Activated CD8-positive, alpha-beta memory T cell treated with anti-CD3 and anti-CD28 coated beads for 24 hours (primary cell): Measurements from ENCODE around the gene BRD2.
"Not testable (repeated sequence)": the region's sequence is repeated elsewhere in the genome, so short reads cannot be mapped to it uniquely, and the experiment has no call there.

ENCODE experiments used
- DNase-seq: peaks from one replicate; pipeline ENCODE4 v3.0.0-alpha.2; 2020

Gene BRD2

DNA sequence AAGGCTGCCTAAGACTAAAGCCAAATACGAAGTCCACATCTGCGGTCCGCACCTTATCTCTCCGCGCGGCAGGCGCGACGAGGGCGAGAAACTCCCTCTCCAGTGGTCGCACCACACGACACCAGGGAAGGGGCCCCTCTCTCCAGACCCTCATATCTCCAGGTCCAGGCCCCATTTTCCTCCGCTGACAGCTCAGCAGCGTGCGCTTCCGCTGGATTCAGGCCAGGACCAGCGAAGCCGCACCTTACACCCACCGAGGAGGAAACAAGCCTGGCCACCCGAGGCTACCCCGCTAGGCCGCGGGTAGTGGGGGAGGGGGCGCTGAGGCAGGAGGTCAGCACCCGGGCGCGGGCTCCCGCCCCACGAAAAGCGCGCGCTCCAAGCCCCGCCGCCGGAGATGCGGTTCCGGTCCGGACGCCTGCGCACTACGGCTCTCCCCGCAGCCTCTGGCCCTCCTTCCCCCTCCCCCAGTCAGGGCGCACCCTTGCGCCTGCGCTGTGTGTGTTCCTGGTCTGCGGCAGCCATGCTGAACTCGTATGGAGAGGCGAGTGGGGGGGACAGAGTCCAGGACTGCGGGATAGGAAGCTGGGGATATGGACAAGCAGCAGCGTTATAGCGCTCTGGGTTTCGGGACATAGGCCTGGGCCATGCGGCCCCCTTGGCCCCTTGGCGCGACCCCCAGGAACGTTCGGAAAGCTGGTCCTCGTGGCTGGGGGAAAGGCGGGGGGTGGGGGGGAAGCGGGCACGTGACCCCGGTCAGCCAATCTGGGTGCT lies at the start of gene BRD2:
Gene BRD2, plus strand, starts transcription at position 502 of the 774 bp plus-strand sequence. CDS start 4,305 bp downstream, outside the sequence.
- peak; percentile 98 for DNase-seq

DNA sequence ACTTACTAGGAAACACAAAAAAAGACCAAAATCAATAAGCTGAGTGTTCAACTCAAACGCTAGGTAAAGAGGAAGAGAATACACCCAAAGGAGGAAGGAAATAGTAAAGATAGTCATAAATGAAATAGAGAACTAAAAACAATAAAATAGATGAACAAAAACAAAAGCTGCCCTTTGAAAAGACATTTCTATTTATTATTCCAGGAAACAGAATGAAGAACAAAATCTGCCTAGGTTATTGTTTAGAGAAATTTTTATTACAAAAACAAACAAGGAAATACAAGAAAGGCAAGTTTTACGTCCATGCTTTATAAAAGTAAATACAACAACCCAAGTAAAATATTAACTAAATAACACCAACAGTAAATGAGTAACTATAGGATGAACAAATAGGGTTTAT lies 47.7 kb upstream of the BRD2 start:
- DNase-seq = no peak

DNA sequence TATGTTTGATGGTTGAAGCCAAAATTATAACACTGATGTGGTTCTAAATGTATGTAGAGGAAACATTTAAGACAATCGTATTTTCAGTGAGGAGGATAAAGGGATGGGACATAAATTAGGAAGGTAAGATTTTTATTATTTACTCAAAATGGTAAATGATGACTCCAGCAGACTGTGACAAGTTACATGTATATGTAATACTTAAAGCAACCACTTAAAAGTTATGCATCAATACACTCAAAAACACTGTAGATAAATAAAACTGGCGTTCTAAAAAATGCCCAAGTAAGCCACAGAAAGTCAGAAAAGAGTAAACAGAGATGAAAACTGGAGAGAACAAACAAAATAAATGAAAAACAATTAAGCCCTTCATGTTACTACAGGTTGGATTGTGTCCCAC lies 46.3 kb upstream of the BRD2 start:
- no peak for DNase-seq

DNA sequence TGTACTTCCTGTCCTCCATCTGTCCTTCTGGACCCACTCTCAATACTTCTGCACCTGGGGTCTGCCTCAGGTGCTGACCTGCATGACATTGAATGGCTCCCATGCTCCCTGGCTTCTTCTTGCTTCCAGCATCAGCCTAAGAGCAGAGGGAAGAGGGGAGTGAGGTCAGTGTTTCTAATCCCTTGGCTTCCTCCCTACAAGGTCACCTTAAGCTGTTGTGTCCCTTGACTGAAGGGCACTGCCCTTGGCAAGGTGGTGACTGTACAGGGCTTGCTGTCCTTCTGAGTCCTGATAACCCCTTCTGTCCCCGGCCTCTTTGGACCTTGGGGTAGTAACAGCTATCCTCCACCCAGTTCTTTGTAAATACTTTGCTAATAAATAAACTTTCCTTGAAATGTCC lies 37.2 kb upstream of the BRD2 start:
- DNase-seq = no peak

DNA sequence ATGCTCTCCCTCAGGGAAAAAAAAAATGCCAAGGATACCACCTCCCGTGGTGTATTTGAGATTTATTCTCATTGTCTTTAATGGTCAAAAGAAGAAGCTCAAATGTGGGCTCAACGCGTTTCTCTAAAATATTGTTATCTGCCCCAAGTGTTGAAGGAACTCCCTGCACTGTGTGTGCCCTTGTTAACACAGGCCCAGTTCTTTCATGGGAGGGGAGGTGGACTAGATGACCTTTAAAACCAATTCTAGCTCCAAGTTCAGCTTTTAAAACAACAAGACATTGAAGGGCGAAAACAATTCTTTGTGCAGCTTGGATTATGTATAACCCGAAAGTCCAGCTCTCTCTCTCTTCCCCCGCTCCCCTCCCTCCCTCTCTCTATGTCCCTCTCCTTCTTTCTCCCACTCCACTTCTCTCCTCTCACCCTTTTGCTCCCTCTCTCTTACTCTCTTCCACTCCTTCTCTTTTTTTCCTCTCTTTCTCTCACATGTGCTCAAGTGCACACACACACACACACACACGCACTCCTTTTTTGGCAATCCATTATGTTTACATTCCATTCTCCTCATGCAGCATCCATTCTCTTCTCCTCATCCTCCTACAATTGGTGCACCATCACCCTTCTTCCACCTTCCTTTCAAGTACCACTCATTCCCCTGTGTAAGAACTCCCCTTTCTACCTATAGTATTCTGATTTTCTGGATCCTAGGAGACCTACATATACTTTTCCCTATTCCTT lies 36.1 kb upstream of the BRD2 start:
- no peak for DNase-seq

DNA sequence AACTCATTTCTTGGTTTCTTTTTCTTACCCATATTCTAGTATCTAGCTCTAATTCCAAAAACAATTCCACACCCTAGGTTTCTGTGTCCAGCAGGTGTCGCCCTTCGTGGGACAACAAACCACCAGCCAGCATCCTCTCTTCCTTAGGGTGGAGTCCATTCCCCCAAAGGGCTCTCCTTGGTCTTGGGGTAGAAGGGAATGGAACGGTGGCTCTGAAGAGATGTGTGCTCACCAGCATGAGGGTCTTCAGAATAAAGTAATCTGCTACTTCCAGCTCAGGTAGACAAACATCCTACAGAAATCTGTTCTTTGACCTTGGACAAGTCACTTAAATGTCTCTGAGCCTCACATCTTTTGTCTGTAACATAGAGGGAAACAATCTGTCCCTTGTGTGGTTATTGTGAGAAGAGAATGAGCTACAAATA lies 34.7 kb upstream of the BRD2 start:
- peak; percentile 91 for DNase-seq

DNA sequence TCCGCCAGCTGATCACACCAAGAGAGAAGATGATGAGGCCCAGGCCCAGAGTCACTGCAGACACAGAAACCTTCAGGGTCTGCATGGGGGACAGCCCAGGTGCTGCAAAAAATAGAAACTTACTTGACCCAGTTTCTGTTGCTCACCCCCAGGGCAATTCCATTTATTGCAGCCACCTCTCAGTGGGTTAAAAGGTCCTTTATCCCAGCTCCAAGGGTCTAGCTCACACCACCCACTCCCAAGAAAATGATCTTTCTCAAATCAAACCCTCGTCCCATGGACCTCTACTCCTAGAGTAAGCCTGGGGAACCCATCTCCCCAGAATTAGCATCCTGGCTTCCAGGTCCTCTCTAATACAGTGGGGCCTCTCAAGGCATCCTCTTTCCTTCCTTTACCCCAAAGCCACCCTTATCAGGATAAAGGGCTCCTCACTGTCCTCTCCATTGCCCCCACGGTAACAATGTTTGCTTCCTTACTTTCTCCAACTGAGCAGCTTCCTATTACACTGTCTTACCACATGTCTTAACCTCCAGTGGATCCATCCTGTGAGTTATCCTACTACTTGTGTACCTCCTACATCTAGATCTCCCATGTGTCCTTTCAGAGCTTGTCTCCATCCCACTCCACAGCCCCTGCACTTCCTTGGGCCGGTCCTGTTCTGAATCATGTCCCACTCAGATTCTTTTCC lies 32.7 kb upstream of the BRD2 start:
- DNase-seq = no peak

DNA sequence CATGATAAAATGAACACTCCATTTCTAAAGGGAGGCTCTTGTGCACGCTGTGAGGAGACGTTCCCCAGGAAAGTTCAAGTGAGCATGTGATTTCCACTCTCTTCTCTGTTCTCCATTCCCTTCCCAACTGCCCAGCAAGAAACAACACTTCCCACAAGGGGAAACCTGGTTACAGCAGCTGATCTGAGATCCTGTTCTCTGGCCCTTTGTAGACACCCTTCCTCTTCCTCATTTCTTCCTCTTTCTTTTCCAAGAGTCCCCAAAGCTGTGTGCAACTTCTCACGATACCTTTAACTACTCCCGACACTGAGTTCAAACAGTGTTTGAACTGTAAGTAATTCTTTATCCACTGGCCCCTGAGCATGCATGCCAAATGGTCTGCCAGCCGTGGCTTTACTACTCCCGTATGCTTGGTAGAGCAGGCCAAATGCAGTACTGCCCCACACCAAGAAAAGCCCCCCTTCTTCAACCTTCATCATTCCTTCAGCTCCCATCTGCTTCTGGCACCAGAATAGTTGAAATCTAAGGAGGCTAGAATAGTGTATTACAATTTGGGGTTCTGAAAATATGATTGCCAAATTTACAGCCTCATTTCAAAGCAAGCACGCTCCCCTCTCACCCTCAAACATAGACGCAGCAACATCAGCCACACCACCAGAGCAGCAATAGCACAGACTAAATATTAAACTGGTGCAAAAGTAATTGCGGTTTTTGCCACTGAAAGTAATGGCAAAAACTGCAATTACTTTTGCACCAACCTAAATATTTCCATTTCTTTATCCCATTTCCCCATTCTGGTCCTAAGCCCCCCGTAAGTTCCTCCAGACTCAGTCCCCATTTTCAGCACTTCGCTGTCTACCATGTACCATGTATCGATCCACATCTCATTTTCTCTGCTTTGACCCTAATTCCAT lies 31.9 kb upstream of the BRD2 start:
- DNase-seq = no peak

DNA sequence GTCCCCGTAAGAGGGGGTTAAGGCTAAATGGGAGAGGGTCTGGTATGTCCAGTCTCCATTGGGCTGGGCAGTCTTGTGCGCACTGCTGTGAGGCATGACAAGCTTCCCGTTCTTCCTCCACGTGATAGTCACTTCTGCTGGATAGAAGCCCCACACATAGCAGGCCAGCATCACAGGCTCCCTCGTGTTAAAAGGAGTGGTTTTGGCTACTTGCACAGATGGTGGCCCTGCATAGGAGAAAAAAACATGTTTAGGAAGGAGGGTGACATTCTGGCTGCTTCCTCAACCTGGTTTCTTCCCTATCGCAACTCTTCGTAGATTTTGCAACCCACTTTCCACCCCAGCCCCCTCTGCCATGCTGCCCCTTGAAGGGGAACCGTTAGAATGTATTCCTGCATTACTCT lies 31.2 kb upstream of the BRD2 start:
- no peak for DNase-seq

DNA sequence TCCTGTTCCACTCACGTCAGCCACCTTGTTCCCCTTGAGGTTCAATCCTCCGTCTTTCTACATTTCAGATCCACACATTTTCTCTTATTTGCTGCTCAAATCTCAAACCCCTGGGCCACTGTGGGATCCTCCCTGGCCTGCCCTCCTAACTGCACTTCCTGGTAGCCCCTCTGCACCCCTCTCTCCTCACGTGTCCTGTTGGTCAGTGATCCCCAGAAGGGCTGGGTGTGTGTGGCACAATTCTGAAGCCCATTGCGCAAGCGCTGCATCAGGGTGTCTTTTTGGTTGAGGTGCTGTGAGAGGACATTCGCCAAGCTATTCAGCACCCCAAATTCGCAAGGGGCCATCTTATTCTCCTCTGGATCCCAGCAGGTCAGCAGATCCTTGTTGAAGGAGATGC lies 29.9 kb upstream of the BRD2 start:
- no peak for DNase-seq

DNA sequence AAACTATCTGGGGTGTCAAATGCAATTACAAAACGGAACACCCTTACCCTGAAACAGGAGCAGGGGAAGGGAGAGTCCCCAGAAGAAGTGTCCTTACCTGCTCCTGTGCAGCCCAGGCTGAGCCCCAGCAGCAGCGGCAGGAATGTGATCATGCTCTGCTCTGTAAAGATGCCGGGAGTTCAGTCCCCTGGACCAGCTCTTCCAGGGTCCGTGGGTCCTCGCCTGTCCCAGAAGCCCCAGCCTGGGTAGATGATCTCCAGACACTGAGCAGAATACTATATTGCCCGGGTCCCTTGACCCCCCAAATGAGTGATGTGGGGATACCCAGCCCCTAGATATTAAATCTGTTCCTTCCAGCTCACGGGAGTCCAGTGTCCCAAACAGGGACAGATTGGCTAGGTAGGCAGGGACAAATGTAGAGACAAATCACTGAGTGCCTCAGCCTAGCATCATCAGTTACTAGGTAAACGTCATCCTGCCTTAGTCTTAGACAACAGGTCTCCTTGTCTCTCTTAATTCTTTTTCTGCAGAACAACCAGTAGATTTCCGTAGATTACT lies 27.7 kb upstream of the BRD2 start, which contains the start of gene HLA-DMB:
Gene HLA-DMB, minus strand, starts transcription at position 373 of the 558 bp plus-strand sequence. Its CDS starts 221 bp downstream, at position 152.
- DNase-seq = peak; percentile 75

DNA sequence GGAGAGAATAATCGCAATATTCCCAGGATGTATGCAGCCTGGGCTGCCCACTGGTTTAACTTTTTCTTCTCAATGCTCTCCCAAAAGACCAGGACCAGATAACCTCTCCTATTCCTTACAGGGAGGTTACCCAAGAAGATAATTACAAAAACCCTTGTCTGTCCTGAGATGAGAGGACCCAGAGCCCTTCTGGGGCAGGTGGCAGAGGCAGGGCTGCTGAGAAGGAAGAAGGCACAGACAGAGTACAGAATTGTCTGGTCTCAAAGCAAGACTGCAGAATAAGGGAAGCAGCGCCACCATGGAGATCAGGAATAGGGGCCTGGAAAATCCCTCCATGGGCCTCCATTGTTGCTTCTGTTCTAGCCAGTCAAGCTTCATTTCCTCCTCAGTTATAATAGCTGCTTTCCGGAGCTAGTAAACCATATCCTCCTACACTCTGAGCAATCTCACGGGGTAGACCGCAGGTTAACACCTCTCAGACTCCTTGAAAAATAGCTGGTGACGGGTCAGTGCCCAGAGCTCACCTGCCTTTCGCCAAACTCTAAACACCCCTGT lies 27.1 kb upstream of the BRD2 start:
- peak; percentile 72 for DNase-seq

DNA sequence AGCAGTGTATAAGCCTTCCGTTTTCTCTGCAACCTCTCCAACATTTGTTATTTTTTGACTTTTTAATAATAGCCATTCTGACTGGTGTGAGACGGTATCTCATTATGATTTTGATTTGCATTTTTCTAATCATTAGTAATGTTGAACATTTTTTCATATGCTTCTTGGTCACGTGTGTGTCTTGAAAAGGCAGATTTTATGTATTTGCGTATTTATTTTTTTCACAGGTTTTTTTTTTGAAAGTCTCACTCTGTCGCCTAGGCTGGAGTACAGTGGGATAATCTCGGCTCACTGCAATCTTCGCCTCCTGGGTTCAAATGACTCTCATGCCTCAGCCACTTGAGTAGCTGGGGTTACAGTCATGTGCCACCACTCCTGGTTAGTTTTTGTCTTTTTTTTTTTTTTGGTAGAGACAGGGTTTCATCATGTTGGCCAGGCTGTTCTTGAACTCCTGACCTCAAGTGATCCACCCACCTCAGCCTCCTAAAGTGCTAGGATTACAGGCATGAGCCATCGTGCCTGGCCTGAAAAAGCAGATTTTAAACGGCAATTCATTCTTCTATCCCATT lies 25.8 kb upstream of the BRD2 start:
- DNase-seq = not testable (repeated sequence)

DNA sequence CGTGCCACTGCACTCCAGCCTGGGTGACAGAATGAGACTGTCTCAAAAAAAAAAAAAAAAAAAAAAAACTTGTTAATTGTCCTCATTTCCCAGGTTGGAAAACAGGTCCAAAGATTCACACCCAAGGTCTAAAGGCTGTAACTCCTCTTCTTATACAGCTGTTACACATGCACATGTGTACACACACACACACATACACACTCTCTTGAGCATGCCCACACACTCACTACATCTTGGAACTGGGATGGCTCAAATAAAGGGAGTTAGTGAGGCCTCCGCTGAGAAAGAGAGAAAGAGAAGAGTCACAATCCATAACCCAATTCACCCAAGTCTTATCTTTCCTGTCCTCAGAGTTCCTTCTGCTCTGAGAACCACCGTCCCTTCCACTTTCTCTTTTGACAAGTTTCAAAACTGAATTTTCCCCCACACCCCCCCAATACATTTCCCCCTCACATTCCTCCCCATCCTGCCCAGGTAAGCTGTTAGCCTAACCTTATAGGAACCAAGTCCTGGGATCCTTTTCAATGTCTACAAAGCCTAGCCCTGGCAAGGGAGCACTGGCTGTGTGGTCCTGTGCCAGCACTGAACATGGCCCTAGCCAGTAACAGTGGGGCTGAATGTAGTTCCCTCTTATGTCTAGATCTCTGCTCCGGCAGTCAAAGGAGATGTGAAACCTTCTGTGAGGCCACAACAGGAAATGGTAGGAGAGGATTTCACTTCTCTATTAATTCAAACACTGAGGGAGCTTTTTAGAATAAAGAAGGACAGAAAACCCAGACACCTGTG lies 24.3 kb upstream of the BRD2 start:
- DNase-seq = peak; percentile 75

DNA sequence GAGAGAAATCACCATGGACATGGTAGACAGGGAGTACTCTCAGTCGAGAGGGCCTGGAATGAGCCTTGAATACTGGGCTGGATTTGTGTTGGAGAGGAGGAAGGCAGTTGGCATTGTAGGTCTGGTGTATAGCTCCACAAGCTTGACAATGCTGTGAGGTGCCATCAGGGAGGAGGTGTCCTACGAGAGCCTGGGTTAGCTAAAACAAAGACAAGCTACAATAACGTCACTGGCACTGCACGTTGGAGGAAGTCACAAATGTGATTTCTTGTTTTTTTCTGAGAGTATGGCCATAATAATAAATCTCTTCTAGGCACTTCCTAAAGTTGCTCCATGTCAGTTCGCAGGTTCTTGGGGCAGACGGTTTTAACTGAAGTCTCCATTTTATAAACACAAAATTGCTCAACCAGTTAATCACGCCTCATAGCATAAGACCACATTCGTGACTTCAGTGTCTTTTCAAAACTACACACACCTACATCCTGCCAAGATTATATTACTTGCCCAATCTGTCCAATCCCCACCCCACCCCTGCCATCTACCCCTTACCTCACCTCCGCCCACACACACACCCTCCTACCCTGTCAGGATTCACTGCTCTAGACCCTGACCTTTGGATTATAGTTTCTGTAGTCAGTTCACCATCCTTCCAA lies 23.2 kb upstream of the BRD2 start:
- DNase-seq = peak; percentile 77

DNA sequence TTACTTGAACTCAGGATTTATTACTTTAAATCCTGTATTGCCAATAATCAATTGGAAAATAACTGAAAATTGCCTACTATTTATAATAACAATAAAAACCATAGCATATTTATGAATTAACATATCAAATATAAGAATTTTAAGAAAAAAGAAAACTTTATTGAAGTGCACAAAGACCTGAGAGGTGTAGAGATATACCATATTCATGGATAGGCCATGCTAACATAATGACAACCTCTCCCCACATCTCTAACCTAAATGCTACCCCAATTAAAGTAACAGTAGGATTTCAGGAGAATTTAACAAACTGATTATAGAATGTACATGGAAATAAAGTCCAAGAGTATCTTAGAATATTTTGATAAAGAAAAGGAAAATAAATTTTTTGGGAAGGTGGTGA lies 22.4 kb upstream of the BRD2 start:
- DNase-seq = no peak

DNA sequence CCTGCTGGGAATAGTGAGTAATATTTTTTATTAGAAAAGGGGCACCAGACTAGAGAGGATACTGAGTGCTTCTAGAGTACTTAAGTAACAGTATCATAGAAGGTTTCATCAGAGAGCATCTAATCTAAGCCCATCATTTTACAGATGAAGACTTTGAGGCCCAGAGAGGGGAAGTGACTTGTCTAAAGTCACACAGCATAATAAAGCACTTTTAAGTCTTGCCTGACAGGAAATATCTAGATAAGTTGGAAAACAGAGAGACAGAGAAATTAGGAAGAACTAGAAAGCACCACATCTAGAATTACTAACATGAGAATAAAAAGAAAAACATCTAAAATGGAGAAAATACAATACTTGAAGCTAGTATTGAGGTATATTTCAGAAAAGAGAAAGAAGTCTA lies 21.5 kb upstream of the BRD2 start:
- no peak for DNase-seq

DNA sequence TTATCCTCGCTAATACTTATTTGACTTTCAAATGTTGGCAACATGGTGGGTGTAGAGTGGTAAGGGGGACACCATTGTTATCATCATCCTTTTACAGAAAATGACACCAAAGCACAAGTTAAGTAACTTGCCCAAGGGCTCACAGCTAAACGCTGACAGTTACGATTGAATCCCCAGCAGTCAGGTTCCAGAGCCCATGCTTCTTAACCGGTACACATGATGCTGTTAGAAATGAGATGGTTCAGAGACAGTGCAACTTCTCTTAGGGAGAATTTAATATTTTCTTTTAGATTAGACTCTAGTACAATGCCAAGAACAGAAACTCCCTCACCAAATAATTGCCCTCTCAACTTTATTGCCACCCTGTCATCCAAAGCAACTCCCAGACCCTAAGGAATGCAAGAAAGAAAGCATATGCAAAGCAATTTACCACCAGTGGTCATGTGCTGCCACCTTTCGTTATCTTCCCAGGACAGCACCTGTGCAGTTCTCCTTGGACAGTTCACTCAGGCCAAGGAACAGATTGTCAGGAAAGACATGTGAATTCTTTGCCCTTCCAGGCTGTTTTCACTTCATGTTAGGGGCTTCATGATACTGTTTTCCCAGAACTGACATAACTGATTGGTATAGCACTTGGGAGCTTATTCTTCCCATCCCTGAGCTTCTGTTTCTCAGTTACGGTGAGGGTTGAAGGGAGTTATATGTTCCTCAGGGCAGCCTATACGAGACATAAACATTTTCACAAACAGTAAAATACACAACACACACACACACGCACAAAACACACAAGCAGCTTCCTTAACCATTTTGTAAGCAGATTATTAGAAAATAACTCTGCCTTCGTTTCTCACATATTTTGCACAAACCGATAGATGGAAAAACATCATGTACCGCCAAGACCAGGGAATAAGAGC lies 20.6 kb upstream of the BRD2 start:
- no peak for DNase-seq

DNA sequence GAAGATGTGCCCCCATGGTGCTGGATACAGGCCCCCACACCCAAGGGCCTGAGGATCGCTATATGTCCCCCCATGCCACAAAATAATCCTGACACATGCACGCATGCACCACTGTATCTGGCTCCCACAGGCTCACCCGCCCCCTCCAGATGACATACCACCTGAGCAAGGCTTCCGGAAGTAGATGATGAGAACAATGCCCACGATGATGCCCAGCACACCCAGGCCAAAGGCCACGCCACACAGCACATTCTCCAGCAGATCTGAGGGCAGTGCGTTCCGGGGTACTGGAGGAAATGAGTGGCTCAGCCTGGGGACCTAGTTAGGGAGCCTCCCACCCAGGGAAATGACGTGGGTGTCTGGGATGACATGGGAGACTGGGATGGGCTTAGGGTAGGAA lies 19.3 kb upstream of the BRD2 start:
- DNase-seq = no peak
